MM.1S (cell line): ENCODE results near the gene IFIT1.

Experiments used
- DNase-seq: peaks from one replicate; pipeline ENCODE4 v3.0.0-alpha.2; 2015
- H2AFZ ChIP-seq: fragments of 300-600 bp; sonication (generic); 2 replicates; pipeline ENCODE4 v1.6.0; 2016; ENCODE audit warnings: antibody characterized with exemption, low read length
- H3F3A ChIP-seq: fragments of 300-600 bp; sonication (generic); 2 replicates; pipeline ENCODE4 v1.6.1; 2016; ENCODE audit warnings: mild to moderate bottlenecking, antibody characterized with exemption, low read length, moderate library complexity, mixed read lengths; ENCODE audit not compliant: insufficient read depth
- H3K27ac ChIP-seq: fragments of 300-600 bp; sonication (generic); 2 replicates; pipeline ENCODE4 v1.5.1; 2016; ENCODE audit warnings: mild to moderate bottlenecking, low read length
- H3K27me3 ChIP-seq: fragments of 300-600 bp; sonication (generic); replicated peaks from 2 replicates; pipeline ENCODE4 v1.6.0; 2016; ENCODE audit warnings: low read length; ENCODE audit not compliant: insufficient read depth
- H3K36me3 ChIP-seq: fragments of 300-600 bp; sonication (generic); replicated peaks from 2 replicates; pipeline ENCODE4 v1.6.1; 2016; ENCODE audit warnings: mild to moderate bottlenecking, low read length, mixed read lengths; ENCODE audit not compliant: insufficient read depth
- H3K4me1 ChIP-seq: fragments of 300-600 bp; sonication (generic); 2 replicates; pipeline ENCODE4 v1.6.1; 2016; ENCODE audit warnings: low read length, mixed read lengths
- H3K4me2 ChIP-seq: fragments of 300-600 bp; sonication (generic); 2 replicates; pipeline ENCODE4 v1.6.0; 2016; ENCODE audit warnings: low read depth, low read length
- H3K4me3 ChIP-seq: fragments of 300-600 bp; sonication (generic); 2 replicates; pipeline ENCODE4 v1.5.1; 2016; ENCODE audit warnings: low read length, mixed read lengths
- H3K79me2 ChIP-seq: fragments of 300-600 bp; sonication (generic); 2 replicates; pipeline ENCODE4 v1.6.1; 2016; ENCODE audit warnings: mixed run types, low read length, mixed read lengths
- H3K9ac ChIP-seq: fragments of 300-600 bp; sonication (generic); 2 replicates; pipeline ENCODE4 v1.6.1; 2016; ENCODE audit warnings: low read length, mixed read lengths
- H3K9me2 ChIP-seq: fragments of 300-600 bp; sonication (generic); replicated peaks from 2 replicates; pipeline ENCODE4 v1.6.1; 2016; ENCODE audit warnings: mild to moderate bottlenecking, low read length, mixed read lengths; ENCODE audit not compliant: insufficient read depth
- H3K9me3 ChIP-seq: fragments of 300-600 bp; sonication (generic); replicated peaks from 2 replicates; pipeline ENCODE4 v1.6.1; 2016; ENCODE audit warnings: mild to moderate bottlenecking, low read length, mixed read lengths; ENCODE audit not compliant: insufficient read depth
- H4K20me1 ChIP-seq: fragments of 300-600 bp; sonication (generic); 2 replicates; pipeline ENCODE4 v1.6.1; 2016; ENCODE audit warnings: mild to moderate bottlenecking, low read length, moderate library complexity, mixed read lengths; ENCODE audit not compliant: insufficient read depth
- CTCF ChIP-seq: fragments of 300-600 bp; sonication (generic); IDR thresholded peaks from 2 replicates; pipeline ENCODE4 v1.5.1; 2016; ENCODE audit warnings: antibody characterized with exemption, low read length, mixed read lengths
- EZH2 ChIP-seq: fragments of 300-600 bp; sonication (generic); optimal IDR thresholded peaks from 2 replicates; pipeline ENCODE3; 2017; ENCODE audit warnings: low read depth, mild to moderate bottlenecking, antibody characterized with exemption, low read length, mixed read lengths
- EZH2phosphoT487 ChIP-seq: fragments of 300-600 bp; sonication (generic); IDR thresholded peaks from 2 replicates; pipeline ENCODE4 v1.6.1; 2018; ENCODE audit warnings: antibody characterized with exemption, low read length

The IFIT1 gene

GRCh38 chr10:89427629-89428028, 35.2 kb downstream of the IFIT1 start:
- Histone ChIP-seq H3K4me3 (no peak overlapping the region), H3K9me2 (no peaks in the 10 kb centered on the region), H3F3A (no peaks in the 10 kb centered on the region), H3K9me3 (no peaks in the 10 kb centered on the region), H3K36me3 (no peaks in the 10 kb centered on the region), H3K9ac (no peak overlapping the region), H3K4me2 (no peak overlapping the region), H3K27me3 (no peaks in the 10 kb centered on the region), H2AFZ (no peak overlapping the region), H3K4me1 (no peaks in the 10 kb centered on the region), H3K79me2 (no peaks in the 10 kb centered on the region), H4K20me1 (no peaks in the 10 kb centered on the region), H3K27ac (no peak overlapping the region)
- no peak for DNase-seq
- TF ChIP-seq EZH2 (no peak), CTCF (no peak), EZH2phosphoT487 (no peak)

GRCh38 chr10:89428877-89429276, 36.5 kb downstream of the IFIT1 start:
- Histone ChIP-seq H3K4me3 (no peak overlapping the region), H2AFZ (no peak overlapping the region), H3K27me3 (no peaks in the 10 kb centered on the region), H3K4me1 (no peaks in the 10 kb centered on the region), H4K20me1 (no peaks in the 10 kb centered on the region), H3K9ac (no peak overlapping the region), H3K79me2 (no peaks in the 10 kb centered on the region), H3K9me3 (no peaks in the 10 kb centered on the region), H3K36me3 (no peaks in the 10 kb centered on the region), H3K4me2 (no peak overlapping the region), H3F3A (no peaks in the 10 kb centered on the region), H3K9me2 (no peaks in the 10 kb centered on the region), H3K27ac (no peak overlapping the region)
- no peak for DNase-seq
- TF ChIP-seq EZH2phosphoT487: no peak
- TF ChIP-seq CTCF: no peak
- no peak for TF ChIP-seq EZH2

- H3K27me3 ChIP-seq: no peaks in the 10 kb centered on the region
- H4K20me1 ChIP-seq: no peaks in the 10 kb centered on the region
- no peaks in the 10 kb centered on the region for H3K9me3 ChIP-seq
- no peak overlapping the region for H3K9ac ChIP-seq
- no peak for DNase-seq
- no peak overlapping the region for H3K27ac ChIP-seq
- H3K36me3 ChIP-seq: no peaks in the 10 kb centered on the region
- no peak for TF ChIP-seq EZH2
- no peak for TF ChIP-seq CTCF
- H3K9me2 ChIP-seq: no peaks in the 10 kb centered on the region
- no peak overlapping the region for H3K4me2 ChIP-seq
- H3F3A ChIP-seq: no peaks in the 10 kb centered on the region
- no peak overlapping the region for H2AFZ ChIP-seq
- no peaks in the 10 kb centered on the region for H3K4me1 ChIP-seq
- H3K79me2 ChIP-seq: no peaks in the 10 kb centered on the region
- H3K4me3 ChIP-seq: no peak overlapping the region
Measured at GRCh38 chr10:89431977-89432376, 39.6 kb downstream of the IFIT1 start.

- no peak overlapping the region for H3K4me3 ChIP-seq
- no peaks in the 10 kb centered on the region for H3K4me1 ChIP-seq
- no peak overlapping the region for H3K9ac ChIP-seq
- H3K4me2 ChIP-seq: no peak overlapping the region
- no peak overlapping the region for H2AFZ ChIP-seq
- H3K9me2 ChIP-seq: no peaks in the 10 kb centered on the region
- no peaks in the 10 kb centered on the region for H4K20me1 ChIP-seq
- TF ChIP-seq EZH2: no peak
- no peak for TF ChIP-seq CTCF
- no peak for TF ChIP-seq EZH2phosphoT487
- no peaks in the 10 kb centered on the region for H3K27me3 ChIP-seq
- H3K27ac ChIP-seq: no peak overlapping the region
- no peaks in the 10 kb centered on the region for H3K36me3 ChIP-seq
- no peaks in the 10 kb centered on the region for H3F3A ChIP-seq
- no peaks in the 10 kb centered on the region for H3K79me2 ChIP-seq
- no peak for DNase-seq
- H3K9me3 ChIP-seq: no peaks in the 10 kb centered on the region
Measured at GRCh38 chr10:89438525-89438924, 46.1 kb downstream of the IFIT1 start.
